GM15510 (cell line): ENCODE measurements around the gene UQCRC1.
A peak's percentile ranks its signal among the peaks of the same experiment; 100 is the strongest.

Experiments used
- POLR2A ChIP-seq: IDR thresholded peaks from 3 replicates; pipeline ENCODE4 v1.6.1; 2011; ENCODE audit warnings: borderline replicate concordance; ENCODE audit not compliant: insufficient read length; ENCODE audit errors: extremely low read depth

The UQCRC1 gene

DNA sequence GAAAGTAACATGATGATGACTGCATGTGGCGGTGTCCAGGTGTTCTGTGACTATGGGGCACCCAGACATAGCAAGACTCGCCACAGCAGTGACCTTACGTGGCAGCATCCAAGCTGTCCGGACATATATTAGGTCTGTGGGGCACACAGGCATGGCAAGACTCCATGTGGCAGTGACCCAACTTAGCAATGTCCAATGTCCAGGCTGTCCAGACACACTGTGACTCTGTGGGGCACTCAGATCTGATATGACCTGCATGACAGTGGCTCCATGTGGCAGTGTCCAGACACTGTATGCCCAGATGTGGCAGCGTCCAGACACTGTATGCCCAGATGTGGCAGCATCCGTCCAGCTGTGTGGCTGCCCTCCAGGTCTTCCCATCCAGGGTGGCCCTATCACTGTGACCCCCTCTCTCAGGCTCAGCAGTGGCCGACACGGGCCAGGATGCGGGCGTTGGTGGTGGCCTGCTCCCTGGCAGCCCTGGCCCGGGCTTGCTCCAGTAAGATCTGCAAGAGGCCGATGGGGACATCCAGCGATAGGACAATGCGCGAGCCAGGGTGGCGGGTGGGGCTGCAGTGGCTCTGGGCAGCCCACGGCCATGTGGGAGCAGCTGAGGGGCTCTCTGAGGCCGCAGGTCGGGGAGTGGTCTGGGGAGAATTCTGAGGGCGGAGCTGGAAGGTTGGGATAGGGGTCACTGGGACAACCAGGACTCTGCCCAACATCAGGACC lies 46.9 kb downstream of the UQCRC1 start:
- TF ChIP-seq POLR2A, result no peak

DNA sequence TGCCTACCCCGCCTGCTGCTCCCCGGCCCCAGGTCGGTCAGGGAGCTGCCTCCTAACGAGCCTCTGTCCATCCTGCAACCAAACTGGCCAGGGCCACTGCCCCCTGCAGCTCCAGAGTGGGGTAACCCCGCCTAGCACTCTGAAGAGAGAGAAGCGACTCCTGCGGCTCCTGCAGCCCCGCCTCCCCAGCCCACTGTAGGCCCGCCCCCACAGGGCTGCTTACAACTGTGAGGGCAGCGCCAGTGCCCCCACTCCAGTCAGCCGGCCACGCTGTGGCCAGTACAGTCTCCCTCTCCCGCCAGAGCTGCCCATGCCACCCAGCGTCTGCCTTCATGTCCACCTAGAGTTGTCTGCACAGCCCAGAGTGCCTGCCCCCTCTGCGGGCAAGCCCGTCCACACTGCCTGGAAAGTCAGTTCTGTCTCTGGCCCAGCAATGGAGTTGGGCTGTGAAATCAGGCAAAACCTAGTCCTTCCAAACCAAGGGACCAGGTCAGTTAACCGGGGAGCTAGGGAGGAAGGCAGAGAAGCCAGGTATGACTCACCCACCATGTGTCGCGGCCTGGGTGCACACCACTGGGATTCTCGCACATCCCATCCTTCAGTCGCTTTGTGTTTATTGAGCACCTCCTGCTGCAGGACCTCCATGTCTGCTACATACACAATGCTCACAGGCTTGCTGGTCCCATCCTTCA lies 48.3 kb downstream of the UQCRC1 start:
- no peak for TF ChIP-seq POLR2A

DNA sequence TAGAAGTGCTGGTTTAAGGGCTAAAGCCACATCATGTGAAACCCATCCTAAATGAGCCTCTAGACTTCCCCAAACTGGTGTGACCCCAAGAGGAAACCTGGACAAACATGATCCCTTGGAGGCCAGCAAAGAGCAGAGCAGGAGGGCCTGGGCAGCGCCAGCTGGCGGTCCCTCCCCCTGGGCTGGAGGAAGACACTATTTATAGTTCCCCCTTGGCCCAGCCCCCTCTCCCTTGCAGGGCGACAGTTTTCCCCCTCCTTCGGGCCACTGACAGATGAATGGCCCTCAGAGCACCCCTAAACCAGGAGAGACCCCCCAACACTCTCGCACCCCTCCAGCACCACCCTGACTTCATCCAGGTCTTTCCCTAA lies 48.8 kb downstream of the UQCRC1 start:
- TF ChIP-seq POLR2A, result no peak

DNA sequence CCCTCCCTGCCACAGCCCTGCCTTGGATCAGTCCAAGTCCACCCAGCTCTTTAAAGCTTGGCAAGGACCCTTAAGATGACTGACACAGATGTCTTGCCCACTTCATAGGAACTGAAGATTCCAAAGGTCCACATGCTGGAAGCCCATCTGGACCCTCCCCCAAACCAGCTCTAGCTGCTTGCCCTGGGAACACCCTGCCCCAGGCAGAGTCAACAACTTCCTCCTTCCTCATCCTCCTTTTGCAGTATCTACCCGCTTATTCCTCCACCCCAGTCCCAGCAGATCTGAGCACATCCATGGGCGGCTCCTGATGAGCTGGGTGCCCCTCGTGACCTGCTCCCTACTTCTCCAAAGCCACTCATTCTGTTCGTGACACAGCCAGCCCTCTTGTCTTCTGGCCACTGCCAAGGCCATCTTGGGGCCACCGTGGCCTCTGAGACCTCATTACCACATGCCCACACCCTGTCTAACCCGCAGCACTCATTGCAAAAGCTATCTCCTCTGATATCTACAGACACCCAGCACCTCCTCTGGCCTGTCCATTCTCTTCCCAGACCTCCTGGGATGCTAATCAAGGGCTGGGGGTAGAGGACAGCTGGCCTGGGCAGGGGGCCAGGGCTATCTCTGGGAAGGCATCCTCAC lies 50.8 kb downstream of the UQCRC1 start:
- no peak for TF ChIP-seq POLR2A

DNA sequence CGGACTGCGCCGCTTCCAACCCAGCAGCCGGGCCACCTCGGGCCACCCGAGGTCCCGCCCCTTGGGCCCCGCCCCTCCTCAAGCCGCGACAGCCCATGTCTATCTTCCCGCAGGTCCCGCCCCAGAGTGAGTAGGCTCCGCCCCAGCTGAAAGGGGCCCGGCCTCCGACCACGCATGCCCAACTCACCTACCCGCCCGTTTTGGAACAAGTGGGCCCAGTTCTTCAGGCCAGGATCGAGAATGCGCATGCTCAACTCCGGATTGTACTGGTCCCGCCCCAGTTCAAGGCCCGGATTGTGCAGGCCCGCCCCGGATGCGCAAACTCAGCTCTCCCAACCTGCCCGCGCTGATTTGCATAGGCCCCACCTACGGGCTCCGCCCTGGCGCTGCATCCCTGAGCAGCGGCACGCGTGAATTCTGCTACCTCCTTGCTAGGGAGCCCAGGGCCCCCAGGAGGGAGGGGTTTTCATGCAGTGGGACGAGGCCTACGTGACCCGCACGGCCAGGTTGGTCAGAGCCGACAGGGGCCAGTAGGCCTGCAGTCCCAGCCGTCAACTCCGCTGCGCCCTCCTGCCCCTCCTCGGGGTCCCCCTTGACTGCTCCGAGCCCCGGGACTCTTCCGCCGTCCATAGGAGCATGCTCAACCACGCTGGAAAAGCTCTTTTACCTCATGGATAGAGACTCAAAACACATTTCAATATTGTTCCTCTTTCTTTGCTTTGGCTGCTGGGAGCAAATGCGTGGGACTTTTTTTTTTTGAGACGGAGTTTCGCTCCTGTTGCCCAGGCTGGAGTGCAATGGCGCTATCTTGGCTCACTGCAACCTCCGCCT lies 52.4 kb downstream of the UQCRC1 start, which contains the start of gene PFKFB4:
Gene PFKFB4 (minus strand): TSS at position 8 of the 831 bp plus-strand sequence. CDS start 26 bp downstream, outside the sequence.
- peak; percentile 79 for TF ChIP-seq POLR2A

DNA sequence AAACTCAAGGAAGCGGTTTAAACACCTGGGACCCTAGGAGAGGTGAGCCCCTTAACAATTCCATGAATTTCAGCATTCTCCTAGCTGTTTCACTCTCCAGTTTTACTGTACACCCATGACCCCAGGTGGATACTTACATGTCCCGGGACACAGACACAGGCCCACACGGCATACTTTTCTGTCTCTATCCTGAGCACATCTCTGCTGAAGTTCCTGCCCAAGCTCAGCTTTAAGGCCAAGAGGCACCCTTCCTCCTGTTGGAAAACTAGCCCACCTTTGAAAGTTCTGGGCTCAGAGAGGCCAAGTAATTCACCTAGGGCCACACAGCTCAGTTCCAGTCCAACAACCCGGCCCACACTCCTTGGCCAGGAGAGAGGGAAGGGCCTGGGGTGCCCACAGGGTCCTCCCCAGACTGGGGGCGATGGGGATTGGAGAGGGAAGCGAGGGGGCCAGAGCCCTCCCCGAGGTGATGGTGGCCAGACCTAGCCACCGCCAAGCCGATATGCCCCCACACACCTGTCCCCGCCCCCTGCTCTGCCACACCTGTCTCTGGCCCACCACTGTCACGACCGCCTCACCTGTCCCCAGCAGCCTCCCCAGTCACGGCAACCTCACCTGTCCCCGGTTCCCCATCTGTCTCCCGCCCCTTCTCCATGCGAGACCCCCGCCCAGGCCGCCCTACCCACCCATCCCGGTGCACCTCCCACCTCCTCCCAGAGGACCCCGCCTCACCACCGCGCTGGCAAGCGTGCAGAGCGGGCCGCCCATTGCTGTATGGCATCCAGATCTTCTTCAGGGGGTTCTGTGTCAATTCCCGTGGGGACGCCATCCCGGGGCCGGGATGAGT lies 53.3 kb downstream of the UQCRC1 start:
- no peak for TF ChIP-seq POLR2A

DNA sequence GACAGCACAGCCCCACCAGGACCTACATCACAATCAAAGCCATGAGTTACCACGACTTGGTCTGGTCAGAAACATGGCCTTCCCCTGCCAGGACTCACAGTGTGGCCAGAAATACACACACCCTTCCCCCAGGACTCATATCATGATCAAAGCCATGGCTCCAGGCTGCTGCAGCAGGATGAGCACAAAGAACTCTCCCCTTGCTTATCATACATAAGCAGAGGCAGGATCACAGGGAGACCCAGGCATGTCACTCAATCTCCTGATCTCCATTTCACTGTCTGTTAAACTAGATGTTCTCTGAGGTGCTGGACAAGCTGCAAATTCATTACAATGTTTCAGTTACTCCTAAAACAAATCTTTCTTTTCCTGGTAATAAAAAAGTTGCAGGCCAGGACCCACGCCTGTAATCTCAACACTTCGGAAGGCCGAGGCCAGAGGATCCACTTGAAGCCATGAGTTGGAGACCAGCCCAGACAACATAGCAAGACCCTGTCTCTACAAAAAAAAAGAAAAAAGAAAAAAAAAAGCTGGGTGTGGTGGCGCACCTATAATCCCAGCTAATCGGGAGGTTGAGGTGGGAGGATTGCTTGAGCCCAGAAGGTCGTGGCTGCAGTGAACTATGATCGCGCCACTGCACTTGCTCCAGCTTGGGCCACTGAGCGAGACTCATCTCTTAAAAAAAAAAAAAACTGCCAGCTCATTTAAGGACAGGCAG lies 54.1 kb downstream of the UQCRC1 start:
- TF ChIP-seq POLR2A, result no peak

DNA sequence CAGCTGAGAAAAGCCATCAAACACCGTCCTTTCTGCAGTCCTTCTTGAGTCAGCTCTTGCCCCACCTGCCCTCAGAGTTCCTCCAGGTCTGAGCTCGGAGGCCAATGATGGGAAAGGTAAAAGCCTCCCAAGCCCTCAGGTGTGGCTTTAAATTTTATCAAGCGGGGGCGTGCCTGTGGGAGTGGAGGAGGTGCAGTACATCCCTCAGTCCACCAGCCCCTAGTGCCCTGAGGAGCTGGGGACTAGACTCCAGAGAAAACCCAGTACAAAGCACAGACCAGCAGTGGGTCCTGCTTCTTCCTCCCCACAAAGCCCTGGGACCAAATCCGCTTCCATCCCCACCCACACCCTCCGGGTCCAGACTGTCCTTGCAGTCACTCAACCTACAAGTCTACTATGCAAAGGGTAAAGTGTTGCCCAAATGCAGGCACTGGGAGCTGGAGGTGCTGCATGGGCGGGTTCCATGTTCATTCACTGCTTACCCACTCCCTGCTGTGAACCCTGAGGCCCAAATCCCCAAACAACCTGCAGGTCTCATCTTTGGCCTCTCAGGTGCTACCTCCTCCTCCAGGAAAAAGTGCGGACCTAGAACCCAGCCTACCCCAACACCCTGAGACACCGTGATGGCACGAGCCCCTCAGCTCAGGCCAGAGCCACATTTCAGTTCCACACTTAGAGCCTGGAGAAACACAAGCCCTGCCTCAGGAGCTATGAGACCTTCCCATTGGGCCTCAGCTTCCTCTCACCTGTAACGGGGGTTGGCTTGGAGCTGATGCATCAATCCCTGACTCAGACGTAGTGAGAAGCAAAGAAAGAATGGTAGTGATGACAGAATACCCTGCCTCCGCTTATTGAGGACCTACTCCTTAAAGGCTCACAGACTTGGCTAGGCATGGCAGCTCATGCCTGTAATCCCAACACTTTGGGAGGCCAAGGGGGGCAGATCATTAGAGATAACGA lies 55.3 kb downstream of the UQCRC1 start:
- TF ChIP-seq POLR2A, result no peak

DNA sequence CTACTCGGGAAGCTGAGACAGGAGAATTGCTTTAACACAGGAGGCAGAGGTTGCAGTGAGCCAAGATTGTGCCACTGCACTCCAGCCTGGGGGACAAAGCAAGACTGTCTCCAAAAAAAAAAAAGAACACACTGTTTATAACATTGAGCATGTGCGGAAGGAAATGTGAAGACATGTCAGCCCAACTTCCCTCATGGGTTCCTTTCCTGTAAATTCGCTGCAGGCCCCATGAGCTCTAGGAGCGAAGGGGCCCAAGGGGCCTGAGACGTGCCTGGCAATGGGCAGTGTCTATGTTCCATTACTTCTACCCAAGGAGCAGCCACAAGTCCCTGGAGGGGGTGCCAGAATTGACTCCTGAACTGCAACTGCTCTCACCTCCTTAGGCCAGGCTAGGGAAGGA lies 56.1 kb downstream of the UQCRC1 start:
- no peak for TF ChIP-seq POLR2A

DNA sequence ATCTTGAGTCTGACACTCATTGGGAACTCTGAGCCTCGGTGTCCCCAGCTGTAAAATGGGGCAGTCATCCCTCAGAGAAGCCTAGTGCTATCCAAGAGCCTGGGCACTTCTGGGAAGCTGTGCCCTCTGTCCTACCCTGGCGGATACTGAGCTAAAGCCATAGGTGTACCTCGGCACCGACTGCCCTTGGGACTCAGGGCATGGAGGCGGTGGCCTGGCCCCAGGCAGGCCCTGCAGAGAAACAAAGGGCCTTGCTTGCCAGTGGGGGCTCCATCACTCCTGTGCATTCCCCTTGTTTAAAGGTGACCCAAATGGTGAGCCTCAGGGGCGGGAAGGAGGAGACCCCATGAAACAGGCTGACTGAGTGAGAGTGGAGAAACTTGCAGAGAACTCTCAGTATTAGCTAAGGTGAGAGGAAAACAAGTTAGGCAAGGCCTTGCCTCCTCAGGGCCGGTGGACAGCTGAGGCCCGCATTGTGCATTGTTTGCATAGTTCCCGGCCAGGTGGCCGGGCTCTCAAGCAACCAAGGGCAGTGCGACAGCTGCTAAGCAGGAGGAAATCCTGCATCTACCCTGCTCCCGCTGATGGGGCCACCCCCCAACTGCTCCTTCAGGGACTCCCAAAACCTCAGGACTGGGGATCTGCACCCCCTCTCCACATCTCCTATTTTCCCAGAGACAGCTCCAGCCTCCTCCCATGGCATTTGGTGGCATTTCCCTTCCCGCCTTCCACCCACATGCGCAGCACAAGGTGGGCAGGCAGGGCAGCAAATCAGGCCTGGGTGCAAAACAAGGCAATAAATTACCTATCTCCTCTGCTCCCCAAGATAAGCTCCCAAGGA lies 57.1 kb downstream of the UQCRC1 start:
- no peak for TF ChIP-seq POLR2A
